Immature natural killer cell (primary cell): ENCODE measurements around the gene CLN6. TPM values are rescaled to one million over a fixed set of nuclear protein-coding genes. Genes with fewer than 3 reads are reported as not detected.

Source experiments
- DNase-seq, 3 donors: peaks; one replicate each; pipeline ENCODE4 v3.0.0; 2022; ENCODE audit warnings: mixed read lengths in 1 of 3
- H3K27ac Mint-ChIP-seq, 6 donors: one replicate each; pipeline ENCODE4 v1.8.0; 2020; ENCODE audit warnings: mixed read lengths in 6 of 6, mild to moderate bottlenecking in 5 of 6, inconsistent platforms in 4 of 6, moderate library complexity in 3 of 6
- H3K27me3 Mint-ChIP-seq, 3 donors: one replicate each; pipeline ENCODE4 v1.8.0; 2020 to 2021; ENCODE audit warnings: low read depth in 3 of 3, mild to moderate bottlenecking in 3 of 3, mixed read lengths in 3 of 3, moderate library complexity in 3 of 3, inconsistent platforms in 1 of 3
- H3K36me3 Mint-ChIP-seq, 3 donors: one replicate each; pipeline ENCODE4 v1.8.0; 2020; ENCODE audit warnings: mixed read lengths in 3 of 3, inconsistent platforms in 2 of 3, mild to moderate bottlenecking in 2 of 3
- H3K4me1 Mint-ChIP-seq, 2 donors: one replicate each; pipeline ENCODE4 v1.8.0; 2020; ENCODE audit warnings: inconsistent platforms in 2 of 2, mild to moderate bottlenecking in 2 of 2, mixed read lengths in 2 of 2, moderate library complexity in 1 of 2
- H3K4me3 Mint-ChIP-seq, 5 donors: one replicate each; pipeline ENCODE4 v1.8.0; 2020; ENCODE audit warnings: mild to moderate bottlenecking in 5 of 5, mixed read lengths in 5 of 5, inconsistent platforms in 3 of 5, moderate library complexity in 3 of 5
- H3K9me3 Mint-ChIP-seq, 6 donors: one replicate each; pipeline ENCODE4 v1.8.0; 2020; ENCODE audit warnings: mild to moderate bottlenecking in 6 of 6, mixed read lengths in 6 of 6, inconsistent platforms in 4 of 6, moderate library complexity in 3 of 6
- polyA plus RNA-seq, 3 donors: library from polyadenylated mRNA; unstranded; fragments of 300-500 nt; fragmentation: Illumina TruSeq; gene quantifications; one replicate each; pipeline ENCODE4 v1.2.3, GENCODE V29; 2021

The CLN6 gene
- polyA plus RNA-seq, 3 donors from 2014 or later: 1.3 to 2.5 (median 2.3) TPM

- Mint-ChIP-seq H3K27ac (no peak overlapping the region), H3K4me1 (peaks cover 2 to 5% of the 10 kb centered on the region in 2 donors), H3K4me3 (no peak overlapping the region), H3K9me3 (no peaks in the 10 kb centered on the region), H3K27me3 (peaks cover 0 to 2% (median 2%) of the 10 kb centered on the region in 3 donors), H3K36me3 (peaks cover 0 to 4% (median 0%) of the 10 kb centered on the region in 3 donors)
- DNase-seq: no peak
Measured at GRCh38 chr15:68211656-68212320, 17.7 kb downstream of the CLN6 start.

- H3K27me3 Mint-ChIP-seq: peaks cover 0 to 2% (median 2%) of the 10 kb centered on the region in 3 donors
- H3K27ac Mint-ChIP-seq: no peak overlapping the region
- no peaks in the 10 kb centered on the region for H3K9me3 Mint-ChIP-seq
- H3K36me3 Mint-ChIP-seq: peaks cover 0 to under 1% (median 0%) of the 10 kb centered on the region in 3 donors
- peaks cover 2 to 5% of the 10 kb centered on the region in 2 donors for H3K4me1 Mint-ChIP-seq
- no peak overlapping the region for H3K4me3 Mint-ChIP-seq
- peak; percentile 15 to 28 (median 24) for DNase-seq
Measured at GRCh38 chr15:68210821-68211655, 18.5 kb downstream of the CLN6 start.

GRCh38 chr15:68210409-68210756 is 19.1 kb downstream of the CLN6 start:
- Mint-ChIP-seq H3K27me3 (peaks cover 0 to 2% (median 2%) of the 10 kb centered on the region in 3 donors), H3K27ac (no peak overlapping the region), H3K36me3 (no peaks in the 10 kb centered on the region), H3K9me3 (no peaks in the 10 kb centered on the region), H3K4me3 (no peak overlapping the region), H3K4me1 (peaks cover 3 to 5% of the 10 kb centered on the region in 2 donors)
- no peak for DNase-seq

- Mint-ChIP-seq H3K4me3 (no peak overlapping the region), H3K36me3 (no peaks in the 10 kb centered on the region), H3K9me3 (no peaks in the 10 kb centered on the region), H3K27me3 (peaks cover 0 to 2% (median 2%) of the 10 kb centered on the region in 3 donors), H3K4me1 (peaks cover 3 to 5% of the 10 kb centered on the region in 2 donors), H3K27ac (peak overlapping the region in 3 of 6 donors; percentile 40 to 64 (median 61))
- DNase-seq: no peak
Measured at GRCh38 chr15:68209735-68210408, 19.7 kb downstream of the CLN6 start.

- no peak overlapping the region for H3K27ac Mint-ChIP-seq
- peaks cover 3 to 5% of the 10 kb centered on the region in 2 donors for H3K4me1 Mint-ChIP-seq
- no peaks in the 10 kb centered on the region for H3K9me3 Mint-ChIP-seq
- H3K36me3 Mint-ChIP-seq: no peaks in the 10 kb centered on the region
- no peak overlapping the region for H3K4me3 Mint-ChIP-seq
- no peak for DNase-seq
- peaks cover 0 to 2% (median 2%) of the 10 kb centered on the region in 3 donors for H3K27me3 Mint-ChIP-seq
Measured at GRCh38 chr15:68209272-68209671, 20.3 kb downstream of the CLN6 start.

GRCh38 chr15:68208636-68209240 is 20.8 kb downstream of the CLN6 start:
- peaks cover 3 to 5% of the 10 kb centered on the region in 2 donors for H3K4me1 Mint-ChIP-seq
- H3K27me3 Mint-ChIP-seq: peaks cover 0 to 2% (median 0%) of the 10 kb centered on the region in 3 donors
- H3K9me3 Mint-ChIP-seq: no peaks in the 10 kb centered on the region
- H3K27ac Mint-ChIP-seq: peak overlapping the region in 3 of 6 donors; percentile 10 to 49 (median 18)
- no peak for DNase-seq
- no peak overlapping the region for H3K4me3 Mint-ChIP-seq
- no peaks in the 10 kb centered on the region for H3K36me3 Mint-ChIP-seq

- no peaks in the 10 kb centered on the region for H3K36me3 Mint-ChIP-seq
- H3K4me1 Mint-ChIP-seq: peaks cover 3 to 5% of the 10 kb centered on the region in 2 donors
- no peaks in the 10 kb centered on the region for H3K9me3 Mint-ChIP-seq
- peaks cover 0 to 2% (median 0%) of the 10 kb centered on the region in 3 donors for H3K27me3 Mint-ChIP-seq
- no peak for DNase-seq
- H3K27ac Mint-ChIP-seq: peak overlapping the region in 1 of 6 donors; percentile 76
- no peak overlapping the region for H3K4me3 Mint-ChIP-seq
Measured at GRCh38 chr15:68208136-68208535, 21.4 kb downstream of the CLN6 start.

GRCh38 chr15:68207176-68207935 is 22.2 kb downstream of the CLN6 start:
- peaks cover 3 to 5% of the 10 kb centered on the region in 2 donors for H3K4me1 Mint-ChIP-seq
- peaks cover 0 to 2% (median 0%) of the 10 kb centered on the region in 3 donors for H3K27me3 Mint-ChIP-seq
- no peak overlapping the region for H3K27ac Mint-ChIP-seq
- no peaks in the 10 kb centered on the region for H3K36me3 Mint-ChIP-seq
- no peak overlapping the region for H3K4me3 Mint-ChIP-seq
- DNase-seq: no peak
- no peaks in the 10 kb centered on the region for H3K9me3 Mint-ChIP-seq

- DNase-seq: no peak
- peaks cover 0 to 2% (median 0%) of the 10 kb centered on the region in 3 donors for H3K27me3 Mint-ChIP-seq
- H3K4me3 Mint-ChIP-seq: no peak overlapping the region
- H3K27ac Mint-ChIP-seq: no peak overlapping the region
- H3K9me3 Mint-ChIP-seq: no peaks in the 10 kb centered on the region
- H3K4me1 Mint-ChIP-seq: peaks cover 3 to 5% of the 10 kb centered on the region in 2 donors
- H3K36me3 Mint-ChIP-seq: no peaks in the 10 kb centered on the region
Measured at GRCh38 chr15:68206711-68207151, 22.8 kb downstream of the CLN6 start.

- Mint-ChIP-seq H3K27me3 (peaks cover 0 to 2% (median 0%) of the 10 kb centered on the region in 3 donors), H3K9me3 (no peaks in the 10 kb centered on the region), H3K4me3 (no peak overlapping the region), H3K27ac (no peak overlapping the region), H3K36me3 (no peaks in the 10 kb centered on the region), H3K4me1 (peaks cover 3 to 5% of the 10 kb centered on the region in 2 donors)
- DNase-seq: no peak
Measured at GRCh38 chr15:68205954-68206539, 23.5 kb downstream of the CLN6 start.

GRCh38 chr15:68205558-68205944 is 24.0 kb downstream of the CLN6 start:
- Mint-ChIP-seq H3K36me3 (no peaks in the 10 kb centered on the region), H3K4me3 (no peak overlapping the region), H3K27me3 (no peaks in the 10 kb centered on the region), H3K4me1 (peaks cover 3 to 5% of the 10 kb centered on the region in 2 donors), H3K9me3 (no peaks in the 10 kb centered on the region), H3K27ac (no peak overlapping the region)
- DNase-seq: no peak

- H3K4me3 Mint-ChIP-seq: no peak within 1 kb of the TSS
- no peak for DNase-seq
- H3K4me1 Mint-ChIP-seq: peaks cover 3 to 5% of the 10 kb centered on the region in 2 donors
- no peaks in the 10 kb centered on the region for H3K36me3 Mint-ChIP-seq
- H3K27me3 Mint-ChIP-seq: no peaks in the 10 kb centered on the region
- no peaks in the 10 kb centered on the region for H3K9me3 Mint-ChIP-seq
- H3K27ac Mint-ChIP-seq: no peak within 1 kb of the TSS
Measured at GRCh38 chr15:68204776-68205557, 24.6 kb downstream of the CLN6 start, which contains the start of gene CALML4. TSS of gene CALML4 (minus strand) at chr15:68205332. CDS start at chr15:68205247, 85 bp downstream.
